Stimulated activated naive CD8-positive, alpha-beta T cell treated with anti-CD3 and anti-CD28 coated beads, Interleukin-15, Interleukin-2, amounts not matched to agents 100 U/mL and 50 U/mL, for 24 hours (primary cell): ENCODE results near the gene ADAM19.

ENCODE experiments used
- ATAC-seq: fragments of 150-1000 bp; cut with Tn5 transposase; one replicate; pipeline ENCODE4 v1.10.0; 2021
- DNase-seq: peaks from one replicate; pipeline ENCODE4 v3.0.0; 2021

Gene ADAM19

DNA sequence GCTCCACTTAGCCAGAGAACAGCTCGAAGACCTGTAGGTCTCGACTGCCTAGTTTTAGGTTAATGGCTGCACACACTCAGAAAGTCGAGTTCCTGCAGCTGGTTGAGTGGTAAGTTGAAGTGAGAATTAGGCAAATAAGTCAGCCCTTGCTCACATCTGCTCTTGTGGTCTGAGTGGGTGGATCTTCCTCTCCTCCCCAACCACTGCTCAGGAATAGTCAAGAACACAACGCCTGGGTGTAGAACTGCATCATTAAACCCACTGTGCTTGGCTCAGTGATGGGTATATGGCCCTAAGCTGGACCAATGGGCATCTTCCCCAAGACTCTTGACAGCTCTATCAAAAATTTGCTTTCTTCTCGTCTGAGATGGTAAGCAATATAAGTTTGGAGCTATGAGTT, 20.9 kb upstream of the ADAM19 start:
- DNase-seq (peak; percentile 56), ATAC-seq (peak; percentile 80)

DNA sequence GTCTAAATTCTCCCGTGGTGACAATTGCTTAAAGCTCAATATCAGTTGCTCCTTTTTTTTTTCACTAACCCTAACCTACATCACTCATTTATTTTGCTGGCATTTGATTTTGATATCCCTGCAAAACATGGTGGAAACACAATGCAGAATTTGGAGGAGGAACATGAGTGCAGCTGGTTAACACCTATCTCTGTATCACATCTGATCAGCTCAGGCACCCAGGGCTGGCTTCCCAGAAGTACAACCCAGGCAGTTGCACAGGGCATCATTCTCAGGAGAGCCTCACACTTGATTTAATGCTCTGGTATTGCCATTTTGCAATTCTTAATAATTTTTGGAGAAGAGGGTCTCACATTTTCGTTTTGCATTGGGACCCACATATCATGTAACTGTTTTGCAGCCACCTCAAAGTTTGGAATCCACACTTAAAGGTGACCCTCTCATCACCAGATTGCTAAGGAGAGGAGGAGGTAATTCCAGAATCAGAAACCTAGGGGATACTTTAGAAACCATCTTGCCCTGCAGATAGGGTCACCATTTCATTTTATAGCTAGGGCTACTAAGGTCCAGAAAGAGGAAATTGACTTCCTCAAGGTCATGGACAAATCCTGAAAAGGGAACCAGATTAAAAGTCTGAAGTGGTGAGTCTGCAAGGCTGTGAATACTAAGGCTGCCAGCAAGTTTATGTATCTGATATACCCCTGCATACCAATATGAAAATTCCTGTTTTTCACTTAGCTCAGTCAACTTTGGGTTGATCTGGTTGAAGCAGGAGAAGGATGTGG, 19.3 kb upstream of the ADAM19 start:
- DNase-seq = no peak

DNA sequence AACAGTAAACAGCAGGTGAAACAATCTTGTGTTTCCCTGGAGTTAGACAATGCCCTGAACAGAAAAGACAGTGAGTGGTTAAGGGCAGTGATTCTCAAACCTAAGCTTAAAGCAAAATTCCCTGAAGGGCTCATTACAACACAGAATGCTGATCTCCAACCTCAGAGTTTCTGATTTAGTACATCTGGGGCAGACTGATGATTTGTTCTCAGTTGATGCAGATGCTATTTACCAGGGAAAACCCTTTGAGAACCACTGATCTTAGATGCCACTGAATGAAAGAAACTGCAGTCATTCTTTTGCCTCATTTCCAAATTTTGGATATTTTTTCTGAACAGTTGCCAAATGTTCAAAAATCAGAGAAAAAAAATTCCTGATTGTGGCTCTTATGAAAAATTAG, 18.7 kb upstream of the ADAM19 start:
- DNase-seq (no peak), ATAC-seq (peak; percentile 68)

More for the DNA sequence above, 19.3 kb upstream of the ADAM19 start:
- ATAC-seq = no peak

DNA sequence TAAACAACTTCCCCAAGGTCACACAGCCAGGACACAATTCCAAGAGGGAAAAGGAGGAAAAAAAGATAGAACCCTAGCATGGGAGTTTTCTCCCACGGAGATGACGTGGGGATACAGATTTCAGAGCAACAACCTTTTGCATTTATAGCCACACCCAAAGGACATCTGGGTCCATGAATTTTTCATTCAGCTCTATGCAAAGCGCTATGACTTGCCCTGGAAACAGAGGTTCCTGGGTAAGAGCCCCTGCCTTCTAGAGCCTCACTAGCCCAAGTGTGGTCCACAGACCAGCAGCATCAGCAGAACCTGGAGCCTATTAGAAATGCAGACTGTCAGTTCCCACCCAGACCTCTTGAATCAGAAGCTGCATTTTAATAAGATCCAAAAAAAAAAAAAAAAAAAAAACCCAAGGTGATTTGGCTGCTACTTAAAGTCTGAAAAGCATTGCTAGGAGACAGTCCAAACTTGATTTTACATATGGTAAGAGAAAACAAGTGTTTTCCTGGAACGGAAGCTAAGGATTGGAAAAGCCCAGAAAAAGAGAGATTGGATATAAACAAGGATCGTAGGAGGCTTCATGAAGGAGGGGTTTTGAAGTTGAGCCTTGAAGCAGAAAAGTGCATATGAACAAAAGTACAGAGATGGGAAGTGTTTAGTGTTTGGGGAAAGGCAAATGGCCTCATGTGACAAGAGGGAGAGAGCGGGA, 17.6 kb upstream of the ADAM19 start:
- DNase-seq (no peak), ATAC-seq (no peak)

DNA sequence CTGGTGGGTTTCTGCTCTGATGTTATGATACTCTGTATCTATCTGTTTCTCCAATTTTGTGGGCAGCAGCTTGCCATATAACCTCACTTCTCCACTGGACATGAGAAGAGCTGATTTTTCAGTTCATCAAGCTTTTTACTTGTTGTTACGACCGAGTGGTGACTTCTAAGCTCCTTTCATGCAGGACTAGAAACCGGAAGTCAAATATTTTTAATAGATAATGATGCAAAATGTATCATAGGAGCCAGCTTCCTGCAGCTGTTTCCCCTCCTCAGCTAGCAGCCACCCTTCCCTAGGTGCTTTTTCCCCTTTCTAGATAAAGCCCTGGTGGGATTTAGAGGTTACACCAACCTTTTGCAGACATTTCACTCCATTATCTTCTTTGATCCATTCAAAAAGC, 17.0 kb upstream of the ADAM19 start:
- DNase-seq (no peak), ATAC-seq (no peak)

DNA sequence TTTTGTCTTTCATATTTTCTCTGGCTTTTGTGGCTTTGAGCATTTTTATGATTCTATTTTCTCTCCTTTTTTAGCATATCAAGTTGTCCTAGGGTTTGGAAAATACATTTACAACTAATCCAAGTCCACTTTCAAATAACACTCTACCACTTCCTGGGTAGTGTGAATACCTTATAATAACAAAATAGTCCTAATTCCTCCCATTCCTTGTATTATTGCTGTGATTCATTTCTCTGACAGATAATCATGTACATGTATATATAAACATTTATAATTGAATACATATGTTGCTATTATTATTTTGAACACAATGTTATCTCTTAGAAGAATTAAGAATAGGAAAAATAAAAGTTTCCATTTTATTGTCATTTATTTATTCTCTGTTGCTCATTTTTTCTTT, 14.9 kb upstream of the ADAM19 start:
- ATAC-seq (no peak), DNase-seq (no peak)

DNA sequence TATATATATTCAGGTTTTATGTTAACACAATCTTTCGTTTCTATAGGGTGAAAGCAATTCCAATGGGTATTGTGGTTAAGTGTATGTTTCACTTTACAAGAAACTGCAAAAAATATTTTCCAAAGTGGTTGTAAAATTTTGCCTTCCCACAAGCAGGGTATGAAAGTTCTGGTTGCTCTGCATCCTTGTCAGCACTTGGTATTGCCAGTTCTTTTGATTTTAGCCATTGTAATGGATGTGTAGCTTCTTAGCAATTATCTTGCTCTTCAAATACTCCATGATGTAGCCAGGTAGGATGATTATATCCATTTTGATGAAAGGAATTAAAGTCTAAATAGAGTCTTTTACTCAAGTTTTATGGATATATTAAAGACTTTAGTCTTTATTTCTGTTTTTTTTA, 9.1 kb upstream of the ADAM19 start:
- ATAC-seq = no peak
- no peak for DNase-seq

DNA sequence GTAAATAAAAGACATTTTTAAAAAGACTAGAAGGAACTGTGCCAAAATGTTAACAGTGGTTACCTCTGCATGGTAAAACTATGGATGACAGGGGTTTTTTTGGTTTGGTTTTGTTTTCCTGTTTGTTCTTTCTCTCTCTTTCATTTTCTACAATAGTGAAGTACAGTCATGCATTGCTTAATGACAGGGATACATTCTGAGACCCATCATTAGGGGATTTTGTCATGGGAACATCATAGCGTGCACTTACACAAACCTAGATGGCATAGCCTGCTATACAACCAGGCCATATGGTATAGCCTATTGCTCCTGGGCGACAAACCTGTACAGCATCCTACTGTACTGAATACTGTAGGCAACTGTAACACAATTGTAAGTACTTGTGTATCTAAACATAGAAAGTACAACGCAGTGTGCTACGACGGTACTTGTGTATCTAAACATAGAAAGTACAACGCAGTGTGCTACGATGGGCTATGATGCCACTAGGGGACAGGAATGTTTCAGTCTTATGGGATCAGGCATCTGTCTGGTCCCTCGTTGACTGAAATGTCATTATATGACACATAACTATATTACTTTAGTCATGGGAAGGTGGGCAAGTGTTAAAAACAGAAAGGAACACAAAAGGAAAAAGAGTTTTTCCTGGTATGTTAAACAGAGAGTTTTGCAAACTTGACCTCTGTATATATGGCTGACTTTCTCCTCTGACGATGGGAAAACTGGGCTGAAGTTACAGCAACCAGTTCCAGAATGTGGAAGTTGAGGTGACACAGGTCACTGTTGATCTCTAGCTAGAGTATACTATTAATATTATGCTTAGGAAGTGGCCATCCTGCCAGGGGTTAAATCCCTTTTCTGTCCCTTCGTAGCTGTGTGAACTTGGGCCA, 7.4 kb upstream of the ADAM19 start:
- ATAC-seq (peak; percentile 79), DNase-seq (no peak)

DNA sequence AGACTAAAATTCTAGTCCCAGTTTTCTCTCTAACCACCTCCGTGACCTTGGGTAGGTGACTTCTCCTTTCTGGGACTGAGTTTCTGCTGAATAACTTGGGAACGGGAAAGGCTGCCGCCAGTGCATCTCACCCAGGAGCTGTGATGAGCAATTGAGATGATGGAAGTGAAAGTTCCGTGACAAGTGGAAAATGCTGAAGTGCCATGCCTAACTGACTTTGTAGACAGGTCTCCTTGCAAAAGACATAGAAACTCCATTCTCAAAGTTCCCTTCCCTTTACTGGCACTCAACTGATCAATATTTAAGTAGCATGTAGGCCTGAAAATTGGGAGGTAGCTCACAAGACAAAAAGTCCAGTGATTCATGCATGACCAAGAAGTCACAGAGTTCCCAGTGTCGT, 6.3 kb upstream of the ADAM19 start:
- DNase-seq = no peak
- peak; percentile 6 for ATAC-seq

DNA sequence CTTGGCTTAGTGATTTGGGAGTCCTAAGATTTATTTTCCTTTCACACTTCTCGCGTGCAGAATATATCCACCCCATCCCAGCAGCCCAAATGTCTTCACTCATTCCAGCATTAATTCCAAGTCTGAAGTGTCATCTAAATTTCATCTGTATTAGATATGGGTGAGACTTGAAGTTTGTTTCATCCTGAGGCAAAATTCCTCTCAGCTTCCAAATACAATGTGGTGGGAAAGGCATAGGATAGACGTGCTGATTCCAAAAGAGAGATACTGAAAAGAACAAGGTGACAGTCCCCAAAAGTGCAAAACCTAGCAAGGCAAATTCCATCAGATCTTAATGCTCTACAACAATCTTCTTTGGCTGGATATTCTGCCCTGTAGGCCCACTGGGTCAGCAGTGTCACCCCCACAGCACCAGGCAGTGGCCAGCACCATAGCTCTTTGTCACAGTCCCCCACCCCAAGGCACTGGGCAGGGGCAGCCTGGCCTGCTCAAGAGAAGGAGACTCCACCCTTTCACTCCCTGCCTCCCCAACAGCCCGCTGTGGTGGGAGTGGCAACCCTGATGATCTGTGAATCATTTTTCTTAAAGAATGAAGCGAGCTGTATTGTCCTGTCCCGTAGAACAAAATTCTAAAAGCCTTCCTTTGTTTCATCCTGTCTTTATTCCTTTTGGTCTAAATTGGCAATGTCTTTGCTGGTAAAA, 2.7 kb upstream of the ADAM19 start:
- DNase-seq = no peak
- ATAC-seq = no peak

DNA sequence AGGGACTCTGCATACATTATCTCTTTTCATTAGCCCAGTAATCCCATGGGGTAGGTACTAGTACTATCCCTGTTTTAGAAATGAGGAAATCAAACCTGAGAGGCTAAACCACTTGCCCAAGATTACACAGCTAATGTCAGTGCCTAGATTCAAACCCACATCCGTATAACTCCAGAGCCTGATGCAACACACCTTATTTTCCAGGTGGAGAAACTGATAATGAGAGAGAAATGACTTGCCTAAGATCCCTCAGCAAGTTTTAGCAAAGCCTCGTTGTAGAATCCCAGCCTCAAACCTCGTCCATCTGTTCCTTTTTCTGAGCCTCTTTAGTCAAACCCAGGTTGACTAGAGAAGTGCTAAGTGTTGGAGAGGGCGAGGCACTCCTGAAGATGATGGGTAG, 1.1 kb upstream of the ADAM19 start:
- ATAC-seq (no peak), DNase-seq (no peak)

DNA sequence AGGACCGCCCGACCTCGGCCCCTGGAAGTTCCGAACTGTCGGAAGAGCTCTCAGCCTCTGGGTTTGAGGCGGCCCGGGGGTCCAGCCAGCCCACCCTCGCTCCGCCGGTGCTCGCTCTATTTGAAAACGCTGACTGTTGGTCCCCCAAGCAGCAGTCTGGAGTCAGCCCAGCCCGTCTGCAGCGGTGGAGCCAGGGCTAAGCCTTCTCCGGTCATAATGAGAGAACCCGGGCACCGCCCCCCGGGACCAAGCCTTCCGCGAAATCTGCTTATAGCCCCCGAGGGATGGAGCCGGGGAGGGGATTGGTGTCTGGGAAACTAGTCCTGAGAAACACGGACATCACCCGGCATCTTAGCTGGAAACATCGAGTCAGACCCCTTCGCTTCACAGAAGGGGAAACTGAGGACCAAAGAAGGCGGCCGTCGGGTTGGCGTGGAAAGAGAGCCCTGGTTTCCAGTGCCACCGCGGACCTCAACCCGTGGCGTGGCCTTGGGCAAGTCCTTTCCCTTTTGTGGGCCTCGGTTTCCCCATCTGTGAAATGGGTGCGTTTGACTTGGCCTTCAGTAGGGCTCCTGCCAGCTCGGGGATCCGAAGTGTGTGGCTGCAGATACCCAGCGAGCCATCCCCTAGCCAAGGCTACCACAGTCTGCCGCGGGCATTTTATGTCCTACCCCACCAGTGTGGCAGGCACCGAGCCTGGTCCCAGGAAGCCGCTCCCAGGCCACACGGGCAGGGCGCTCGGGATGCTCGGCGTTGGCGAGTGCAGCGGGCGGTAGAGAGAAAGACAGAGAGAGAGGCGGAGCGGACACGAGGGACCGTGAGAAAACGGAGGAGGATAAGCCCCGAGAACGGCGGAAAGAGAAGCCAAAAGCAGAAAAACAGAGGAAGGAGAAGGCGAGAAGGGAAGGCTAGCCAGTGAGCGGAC, 857 bp downstream of the ADAM19 start:
- no peak for ATAC-seq
- peak; percentile 21 for DNase-seq

DNA sequence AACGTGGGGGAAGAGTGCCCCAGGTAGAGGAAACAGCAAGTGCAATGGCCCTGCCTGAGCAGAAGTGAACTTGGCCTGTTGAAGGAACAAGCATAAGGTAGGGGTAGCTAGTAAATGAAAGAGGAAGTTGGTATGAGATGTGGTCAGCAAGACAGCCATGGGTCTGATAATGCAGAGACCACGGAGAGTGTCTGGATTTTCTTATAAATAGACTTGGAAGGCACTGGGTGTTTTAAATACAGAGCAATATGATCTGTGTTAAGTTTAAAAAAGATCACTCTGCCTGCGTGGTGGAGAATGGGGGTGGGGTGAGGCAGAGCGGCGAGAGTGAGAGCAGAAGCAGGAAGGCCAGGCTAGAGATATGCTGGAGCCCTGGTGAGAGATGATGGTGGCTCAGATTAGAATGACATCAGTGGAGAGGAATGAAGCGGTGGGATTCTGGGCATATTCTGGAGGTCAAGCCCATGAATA, 4.2 kb downstream of the ADAM19 start:
- DNase-seq = no peak
- no peak for ATAC-seq

DNA sequence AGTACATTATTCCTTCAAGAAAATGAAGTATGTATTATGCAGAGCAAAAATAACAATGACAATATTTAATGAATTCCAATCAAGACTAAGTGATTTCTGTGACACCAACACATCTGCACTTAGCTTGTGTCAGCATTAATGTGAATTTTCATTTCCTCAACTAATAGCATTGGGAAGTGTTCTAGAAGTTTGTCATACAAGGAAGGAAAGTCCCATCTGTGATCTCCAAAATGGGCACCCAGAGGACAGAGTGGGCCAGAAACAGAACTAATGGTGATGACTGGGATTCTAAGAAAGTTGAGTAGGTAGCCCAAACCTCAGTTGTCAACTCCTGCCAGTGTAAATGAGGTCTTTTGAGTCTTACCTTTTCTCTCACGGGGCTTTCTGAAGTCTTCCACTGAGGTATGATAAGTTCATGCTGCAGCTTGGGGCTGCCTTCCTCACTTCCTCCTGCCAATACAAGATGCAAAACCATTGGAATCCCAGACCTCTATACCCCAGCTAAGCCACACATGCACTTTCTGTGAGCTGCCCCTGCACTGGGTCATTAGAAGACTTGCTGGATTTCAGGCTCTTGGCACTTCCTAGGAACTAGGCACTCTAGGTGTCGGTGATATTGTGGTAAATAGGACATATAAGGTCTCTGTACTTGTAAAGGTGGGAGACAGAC, 4.9 kb downstream of the ADAM19 start:
- DNase-seq (no peak), ATAC-seq (no peak)

DNA sequence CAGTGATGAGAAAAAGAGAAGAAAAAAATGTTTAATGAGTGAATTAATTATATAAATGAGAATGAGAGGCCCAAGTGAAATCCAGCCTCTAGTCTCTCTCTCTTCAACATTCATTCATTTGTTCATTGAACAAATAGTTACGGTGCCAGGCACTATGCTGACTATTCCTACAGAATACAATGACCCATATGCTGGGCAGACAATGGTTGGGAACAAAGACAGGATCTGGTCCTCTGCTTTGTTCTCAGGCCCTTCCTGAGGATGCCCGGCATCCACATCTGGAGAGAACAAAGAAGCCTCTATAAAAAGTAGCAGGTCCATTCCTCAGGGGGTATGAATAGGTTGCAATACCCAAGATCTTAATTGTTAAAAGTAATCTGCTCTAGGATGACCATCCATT, 6.9 kb downstream of the ADAM19 start:
- no peak for ATAC-seq
- no peak for DNase-seq

DNA sequence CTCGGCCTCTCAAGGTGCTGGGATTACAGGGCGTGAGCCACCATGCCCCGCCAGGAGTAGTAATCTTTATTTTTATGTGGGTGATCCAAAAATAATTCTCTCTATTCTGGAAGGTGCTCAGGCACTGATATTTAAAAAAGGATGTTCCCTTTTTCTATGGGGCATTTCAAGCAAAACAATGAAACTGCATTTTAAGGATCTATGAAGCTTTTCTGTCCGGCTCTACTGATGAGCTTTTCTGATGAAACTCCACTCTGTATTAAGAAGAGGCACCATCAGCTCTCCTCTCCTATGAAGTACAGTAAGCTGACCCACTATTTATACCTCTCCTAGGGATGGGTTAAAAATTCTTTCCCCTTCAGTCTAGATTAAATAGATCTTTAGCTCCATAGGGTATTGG, 7.4 kb downstream of the ADAM19 start:
- ATAC-seq (no peak), DNase-seq (no peak)

DNA sequence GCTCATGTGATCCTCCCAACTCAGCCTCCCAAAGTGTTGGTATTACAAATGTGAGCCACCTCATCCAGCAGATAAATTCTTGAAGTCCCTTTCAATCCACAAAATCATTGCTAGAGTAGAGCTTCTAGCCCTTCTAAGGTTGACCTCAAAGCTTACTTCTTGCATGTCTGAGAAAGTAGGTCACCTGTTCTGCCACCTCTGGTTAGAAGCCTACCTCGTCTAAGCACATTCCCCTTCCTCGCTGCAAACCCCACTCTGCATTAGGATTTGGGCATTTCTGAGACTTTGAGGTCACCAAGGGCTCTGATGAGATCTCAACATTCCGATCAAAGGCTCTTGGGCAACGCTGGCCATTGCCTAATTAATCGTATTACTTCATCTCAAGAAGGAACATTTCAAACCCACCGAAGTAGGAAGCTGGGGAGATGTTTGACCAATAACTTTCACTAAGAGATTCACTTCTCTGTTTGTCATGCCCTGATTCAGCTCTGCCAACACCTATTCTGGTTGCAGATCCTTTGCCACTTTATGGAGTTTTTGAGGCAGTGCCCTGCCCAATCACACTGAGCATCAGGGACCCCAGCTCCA, 8.6 kb downstream of the ADAM19 start:
- ATAC-seq (no peak), DNase-seq (no peak)

DNA sequence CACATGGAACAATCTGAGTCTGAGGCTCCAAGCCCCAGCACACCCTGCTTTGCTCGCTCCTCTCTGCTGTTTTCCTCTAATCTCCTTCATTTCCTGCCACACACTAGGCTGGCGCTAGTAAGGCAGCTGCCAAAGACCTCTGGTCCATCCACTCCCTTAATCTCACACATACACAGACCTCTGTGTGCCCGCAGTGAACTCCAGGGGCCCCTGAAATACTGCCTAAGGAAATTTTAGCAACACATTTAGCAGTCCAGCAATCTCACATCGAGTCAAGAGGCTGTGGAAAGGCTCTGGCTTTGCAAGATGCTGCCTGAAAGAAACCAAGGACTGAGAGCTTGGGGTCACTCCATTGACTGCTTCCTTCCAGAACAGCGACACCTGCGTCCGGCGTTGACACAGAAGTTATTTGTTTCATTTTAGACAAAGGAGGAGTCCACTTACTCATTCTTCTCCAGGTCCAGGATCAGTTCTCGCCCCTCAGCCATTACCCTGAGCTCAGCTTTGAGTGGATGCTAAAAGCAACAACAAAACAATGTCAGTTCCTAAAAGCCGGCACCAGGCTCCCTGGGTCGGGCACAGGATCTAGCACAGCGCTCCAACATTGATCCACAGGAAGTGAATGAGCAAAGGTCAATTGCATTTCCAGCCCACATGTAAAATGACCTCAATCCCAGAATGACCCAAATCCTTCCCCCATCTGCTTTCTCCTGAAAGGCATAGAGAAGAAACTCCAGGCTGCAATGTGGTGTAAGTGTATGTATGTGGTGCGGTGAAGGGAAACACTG, 11.5 kb downstream of the ADAM19 start:
- no peak for DNase-seq

DNA sequence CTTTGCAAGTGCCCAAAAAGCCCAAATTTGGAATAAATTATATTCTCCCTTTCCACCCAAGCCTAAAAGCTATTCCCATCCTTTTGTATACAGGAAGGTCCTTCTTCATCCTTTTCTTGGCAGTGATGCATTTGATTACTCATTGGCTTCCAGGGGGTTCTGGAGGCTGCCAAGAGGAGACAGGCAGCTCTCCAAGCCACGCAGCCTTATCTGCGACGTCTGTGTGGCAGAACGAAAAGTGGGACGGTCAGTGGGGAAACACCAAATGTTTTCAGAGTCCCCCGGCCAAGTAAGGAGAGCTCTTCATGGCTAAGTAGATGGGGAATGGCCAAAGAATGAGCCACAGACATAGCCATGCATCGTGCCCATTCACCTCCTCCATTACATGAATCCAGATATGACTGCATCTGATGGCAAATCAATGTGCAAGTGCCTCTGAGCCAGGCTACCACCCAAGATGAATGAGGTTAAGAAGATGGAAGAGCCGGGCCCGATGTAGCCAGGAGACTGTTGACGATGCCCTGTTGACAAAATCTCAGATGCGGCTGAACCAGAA, 12.1 kb downstream of the ADAM19 start:
- DNase-seq = no peak
- ATAC-seq = no peak

More for the DNA sequence above, 11.5 kb downstream of the ADAM19 start:
- ATAC-seq = no peak
